Neural progenitor cell (in vitro differentiated cells): ENCODE measurements around the gene ARL4A. TPM values are rescaled to one million over a fixed set of nuclear protein-coding genes. Genes with fewer than 3 reads are reported as not detected.

Experiments used
- DNase-seq: peaks from one replicate; pipeline ENCODE4 v3.0.0-alpha.2; 2016; ENCODE audit warnings: low spot score
- H2AFZ ChIP-seq: fragments of 200-600 bp; sonication (generic); replicated peaks from 2 replicates; pipeline ENCODE4 v1.6.1; 2016; ENCODE audit warnings: antibody characterized with exemption
- H3F3A ChIP-seq: fragments of 200-600 bp; sonication (generic); 2 replicates; pipeline ENCODE4 v1.6.1; 2016; ENCODE audit warnings: antibody characterized with exemption, low read depth
- H3K27ac ChIP-seq: fragments of 200-600 bp; sonication (generic); 2 replicates; pipeline ENCODE4 v1.5.1; 2016; ENCODE audit warnings: mild to moderate bottlenecking
- H3K27me3 ChIP-seq: fragments of 200-600 bp; sonication (generic); 2 replicates; pipeline ENCODE4 v1.6.1; 2016; ENCODE audit warnings: mild to moderate bottlenecking, moderate library complexity
- H3K36me3 ChIP-seq: fragments of 200-600 bp; sonication (generic); 2 replicates; pipeline ENCODE4 v1.5.1; 2016
- H3K4me1 ChIP-seq: fragments of 200-600 bp; sonication (generic); 2 replicates; pipeline ENCODE4 v1.6.1; 2016; ENCODE audit warnings: mixed run types
- H3K4me2 ChIP-seq: fragments of 200-600 bp; sonication (generic); 2 replicates; pipeline ENCODE4 v1.6.1; 2016
- H3K4me3 ChIP-seq: fragments of 200-600 bp; sonication (generic); 2 replicates; pipeline ENCODE4 v1.5.1; 2016
- H3K79me2 ChIP-seq: fragments of 200-600 bp; sonication (generic); 2 replicates; pipeline ENCODE4 v1.6.1; 2016; ENCODE audit warnings: low read depth
- H3K9ac ChIP-seq: fragments of 200-600 bp; sonication (generic); 2 replicates; pipeline ENCODE4 v1.6.1; 2016
- H3K9me3 ChIP-seq: fragments of 200-600 bp; sonication (generic); 2 replicates; pipeline ENCODE4 v1.5.1; 2016; ENCODE audit warnings: low read depth
- H4K20me1 ChIP-seq: fragments of 200-600 bp; sonication (generic); 2 replicates; pipeline ENCODE4 v1.6.1; 2016; ENCODE audit warnings: low read depth
- H3K27ac Mint-ChIP-seq: 3 replicates; pipeline ENCODE4 v1.8.0; 2021; ENCODE audit warnings: mixed read lengths
- H3K27me3 Mint-ChIP-seq: 2 replicates; pipeline ENCODE4 v1.8.0; 2022; ENCODE audit warnings: low read depth, mild to moderate bottlenecking, inconsistent platforms, moderate library complexity, mixed read lengths; ENCODE audit not compliant: insufficient read depth
- H3K36me3 Mint-ChIP-seq: 3 replicates; pipeline ENCODE4 v1.8.0; 2021; ENCODE audit warnings: mixed read lengths
- H3K4me1 Mint-ChIP-seq: 3 replicates; pipeline ENCODE4 v1.8.0; 2021; ENCODE audit warnings: mixed read lengths
- H3K4me3 Mint-ChIP-seq: 3 replicates; pipeline ENCODE4 v1.8.0; 2021; ENCODE audit warnings: mild to moderate bottlenecking, moderate library complexity, mixed read lengths
- H3K9me3 Mint-ChIP-seq: 3 replicates; pipeline ENCODE4 v1.8.0; 2020; ENCODE audit warnings: mixed read lengths
- EZH2 ChIP-seq: fragments of 200-600 bp; sonication (generic); IDR thresholded peaks from 2 replicates; pipeline ENCODE4 v1.6.1; 2017; ENCODE audit warnings: antibody characterized with exemption, mild to moderate bottlenecking, moderate library complexity
- EZH2phosphoT487 ChIP-seq: fragments of 200-600 bp; sonication (generic); IDR thresholded peaks from 2 replicates; pipeline ENCODE4 v1.6.1; 2017; ENCODE audit warnings: antibody characterized with exemption
- total RNA-seq: library from RNA; depleted of rRNA; stranded (reverse); fragments of >200 nt; gene quantifications from 2 replicates; pipeline ENCODE4 v1.2.3, GENCODE V29; 2015; ENCODE audit warnings: low replicate concordance
- TF ChIP-seq, protein P1 (sequence below): fragments of 200-600 bp; sonication (generic); IDR thresholded peaks from 2 replicates; pipeline ENCODE4 v1.5.1; 2017; ENCODE audit warnings: antibody characterized with exemption, mild to moderate bottlenecking

The ARL4A gene
- total RNA-seq, 1 donor from 2014 or later = 43.5 TPM

DNA sequence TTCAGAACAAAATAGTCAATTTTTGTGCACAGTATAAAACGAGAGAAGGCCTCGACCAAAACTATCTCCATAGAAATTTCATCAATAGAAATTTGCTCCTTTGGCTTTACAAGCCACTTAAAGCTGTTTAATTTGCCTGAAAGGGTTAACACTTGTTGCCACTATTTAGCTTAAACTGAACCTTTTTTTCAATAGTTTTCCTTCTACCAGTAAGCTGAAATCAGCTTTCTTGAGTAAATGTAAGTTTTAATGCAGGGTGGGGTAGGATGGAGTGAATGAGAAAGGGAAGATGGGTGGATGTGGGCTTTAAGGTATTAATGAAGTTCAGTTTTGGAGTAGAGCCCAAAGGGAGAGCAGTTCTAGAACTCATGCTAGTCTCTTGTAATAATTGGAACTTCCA, 39.5 kb downstream of the ARL4A start:
- H3K27ac Mint-ChIP-seq = no peak overlapping the region
- no peak overlapping the region for H3K4me3 Mint-ChIP-seq
- peaks cover 34% of the 10 kb centered on the region for H3K4me1 Mint-ChIP-seq
- H3F3A ChIP-seq = no peaks in the 10 kb centered on the region
- H3K4me3 ChIP-seq = no peak overlapping the region
- H3K36me3 Mint-ChIP-seq = peaks cover 3% of the 10 kb centered on the region
- H3K9me3 Mint-ChIP-seq = peaks cover 6% of the 10 kb centered on the region
- no peak overlapping the region for H3K9ac ChIP-seq
- H3K27me3 ChIP-seq = no peaks in the 10 kb centered on the region
- H3K36me3 ChIP-seq = no peaks in the 10 kb centered on the region
- peaks cover 3% of the 10 kb centered on the region for H3K27me3 Mint-ChIP-seq
- H3K79me2 ChIP-seq = no peaks in the 10 kb centered on the region
- H3K9me3 ChIP-seq = no peaks in the 10 kb centered on the region
- no peak overlapping the region for H3K4me2 ChIP-seq
- peaks cover 21% of the 10 kb centered on the region for H3K4me1 ChIP-seq
- H3K27ac ChIP-seq = no peak overlapping the region
- no peaks in the 10 kb centered on the region for H4K20me1 ChIP-seq
- DNase-seq = no peak
- TF ChIP-seq EZH2phosphoT487 (no peak), EZH2 (no peak)
- TF ChIP-seq, protein P1, sequence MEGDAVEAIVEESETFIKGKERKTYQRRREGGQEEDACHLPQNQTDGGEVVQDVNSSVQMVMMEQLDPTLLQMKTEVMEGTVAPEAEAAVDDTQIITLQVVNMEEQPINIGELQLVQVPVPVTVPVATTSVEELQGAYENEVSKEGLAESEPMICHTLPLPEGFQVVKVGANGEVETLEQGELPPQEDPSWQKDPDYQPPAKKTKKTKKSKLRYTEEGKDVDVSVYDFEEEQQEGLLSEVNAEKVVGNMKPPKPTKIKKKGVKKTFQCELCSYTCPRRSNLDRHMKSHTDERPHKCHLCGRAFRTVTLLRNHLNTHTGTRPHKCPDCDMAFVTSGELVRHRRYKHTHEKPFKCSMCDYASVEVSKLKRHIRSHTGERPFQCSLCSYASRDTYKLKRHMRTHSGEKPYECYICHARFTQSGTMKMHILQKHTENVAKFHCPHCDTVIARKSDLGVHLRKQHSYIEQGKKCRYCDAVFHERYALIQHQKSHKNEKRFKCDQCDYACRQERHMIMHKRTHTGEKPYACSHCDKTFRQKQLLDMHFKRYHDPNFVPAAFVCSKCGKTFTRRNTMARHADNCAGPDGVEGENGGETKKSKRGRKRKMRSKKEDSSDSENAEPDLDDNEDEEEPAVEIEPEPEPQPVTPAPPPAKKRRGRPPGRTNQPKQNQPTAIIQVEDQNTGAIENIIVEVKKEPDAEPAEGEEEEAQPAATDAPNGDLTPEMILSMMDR = no peak
- H2AFZ ChIP-seq = no peak overlapping the region

DNA sequence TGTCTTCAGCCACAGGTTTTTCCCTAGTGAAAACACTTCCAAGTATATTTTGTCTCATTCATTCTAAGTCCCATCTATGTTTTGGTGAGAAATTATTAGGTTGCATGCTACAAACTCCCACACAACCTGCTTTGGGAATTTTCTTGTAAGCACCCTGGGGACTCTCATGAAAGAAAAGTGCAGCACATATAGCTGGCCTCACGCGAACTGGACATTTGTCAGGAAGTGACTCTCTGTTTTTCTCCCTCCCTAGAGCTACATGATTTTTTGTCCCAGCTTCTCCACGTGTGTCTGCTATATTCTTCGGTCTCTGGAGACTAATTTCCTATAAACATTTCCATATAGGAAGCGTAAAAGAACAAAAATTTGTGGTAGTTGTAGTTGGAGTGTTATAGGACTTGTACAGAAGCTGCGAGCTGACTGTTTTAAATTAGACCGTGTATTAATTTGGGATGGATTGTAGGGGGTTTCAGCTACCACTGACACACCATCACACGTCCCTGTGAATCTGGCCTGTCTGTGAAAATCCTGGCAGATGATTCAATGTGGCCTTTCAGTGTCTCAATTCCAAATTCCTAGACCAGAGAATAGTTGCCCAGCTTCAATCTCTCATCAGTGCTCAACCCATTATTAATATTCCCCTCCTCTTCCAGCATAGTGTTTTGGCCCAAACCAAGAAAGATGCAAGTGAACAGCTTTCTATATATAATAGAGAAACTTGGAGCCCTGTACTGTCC, 40.2 kb downstream of the ARL4A start:
- peak overlapping the region; percentile 19 for H2AFZ ChIP-seq
- TF ChIP-seq EZH2 = no peak
- no peak for TF ChIP-seq EZH2phosphoT487
- TF ChIP-seq, protein P1 = no peak
- Mint-ChIP-seq H3K36me3 (peaks cover 2% of the 10 kb centered on the region), H3K4me3 (no peak overlapping the region), H3K27me3 (peaks cover 3% of the 10 kb centered on the region), H3K27ac (peak overlapping the region; percentile 64), H3K9me3 (peaks cover 3% of the 10 kb centered on the region), H3K4me1 (peaks cover 33% of the 10 kb centered on the region)
- no peak overlapping the region for H3K4me2 ChIP-seq
- H3K36me3 ChIP-seq = no peaks in the 10 kb centered on the region
- H3K4me1 ChIP-seq = peaks cover 21% of the 10 kb centered on the region
- DNase-seq = no peak
- no peak overlapping the region for H3K27ac ChIP-seq
- no peaks in the 10 kb centered on the region for H3K79me2 ChIP-seq
- no peak overlapping the region for H3K4me3 ChIP-seq
- no peak overlapping the region for H3K9ac ChIP-seq
- no peaks in the 10 kb centered on the region for H3K27me3 ChIP-seq
- H3K9me3 ChIP-seq = no peaks in the 10 kb centered on the region
- H4K20me1 ChIP-seq = no peaks in the 10 kb centered on the region
- H3F3A ChIP-seq = no peaks in the 10 kb centered on the region

DNA sequence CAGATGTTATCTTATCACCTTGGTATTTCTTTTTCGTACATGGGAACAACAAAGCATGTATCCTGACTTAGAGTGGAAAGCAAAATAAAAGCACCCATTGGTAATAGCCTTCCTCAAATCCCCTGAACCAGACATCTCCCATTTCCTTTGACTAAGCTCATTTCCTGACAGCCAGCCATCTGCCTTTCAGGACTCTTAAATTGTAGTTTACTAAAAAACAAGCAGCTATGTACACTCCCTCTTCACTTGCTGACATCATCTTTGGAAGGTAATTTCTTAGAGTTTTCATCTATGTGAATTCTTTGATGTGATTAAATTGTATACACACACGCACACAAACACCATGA, 40.7 kb downstream of the ARL4A start:
- H3K27ac ChIP-seq = no peak overlapping the region
- H3K4me2 ChIP-seq = no peak overlapping the region
- DNase-seq = no peak
- H3K9ac ChIP-seq = no peak overlapping the region
- no peaks in the 10 kb centered on the region for H3K9me3 ChIP-seq
- H3K4me1 Mint-ChIP-seq = peaks cover 28% of the 10 kb centered on the region
- H3K4me3 ChIP-seq = no peak overlapping the region
- no peaks in the 10 kb centered on the region for H3F3A ChIP-seq
- H3K27me3 Mint-ChIP-seq = peaks cover 3% of the 10 kb centered on the region
- no peaks in the 10 kb centered on the region for H3K36me3 ChIP-seq
- H3K4me1 ChIP-seq = peaks cover 15% of the 10 kb centered on the region
- no peaks in the 10 kb centered on the region for H3K27me3 ChIP-seq
- H3K9me3 Mint-ChIP-seq = peaks cover 3% of the 10 kb centered on the region
- H3K36me3 Mint-ChIP-seq = peaks cover 2% of the 10 kb centered on the region
- H3K4me3 Mint-ChIP-seq = no peak overlapping the region
- H4K20me1 ChIP-seq = no peaks in the 10 kb centered on the region
- peak overlapping the region; percentile 19 for H2AFZ ChIP-seq
- H3K27ac Mint-ChIP-seq = peak overlapping the region; percentile 64
- TF ChIP-seq EZH2phosphoT487 (no peak), EZH2 (no peak)
- TF ChIP-seq, protein P1 = no peak
- H3K79me2 ChIP-seq = no peaks in the 10 kb centered on the region
